Stimulated activated CD4-positive, alpha-beta T cell treated with anti-CD3 and anti-CD28 coated beads, Interleukin-4, amount 100 ng/mL, for 1 hour (primary cell): ENCODE data around the gene KIF2C.
"Not testable (repeated sequence)": the region's sequence is repeated elsewhere in the genome, so short reads cannot be mapped to it uniquely, and the experiment has no call there.

Source experiments
- DNase-seq: peaks from one replicate; pipeline ENCODE4 v3.0.0-alpha.2; 2020

Gene KIF2C

GRCh38 chr1:44776730-44777068 lies 37.1 kb downstream of the KIF2C start:
- no peak for DNase-seq

GRCh38 chr1:44777547-44777946 lies 37.9 kb downstream of the KIF2C start:
- DNase-seq = no peak

GRCh38 chr1:44777969-44778635 lies 38.5 kb downstream of the KIF2C start:
- DNase-seq = no peak

DNA sequence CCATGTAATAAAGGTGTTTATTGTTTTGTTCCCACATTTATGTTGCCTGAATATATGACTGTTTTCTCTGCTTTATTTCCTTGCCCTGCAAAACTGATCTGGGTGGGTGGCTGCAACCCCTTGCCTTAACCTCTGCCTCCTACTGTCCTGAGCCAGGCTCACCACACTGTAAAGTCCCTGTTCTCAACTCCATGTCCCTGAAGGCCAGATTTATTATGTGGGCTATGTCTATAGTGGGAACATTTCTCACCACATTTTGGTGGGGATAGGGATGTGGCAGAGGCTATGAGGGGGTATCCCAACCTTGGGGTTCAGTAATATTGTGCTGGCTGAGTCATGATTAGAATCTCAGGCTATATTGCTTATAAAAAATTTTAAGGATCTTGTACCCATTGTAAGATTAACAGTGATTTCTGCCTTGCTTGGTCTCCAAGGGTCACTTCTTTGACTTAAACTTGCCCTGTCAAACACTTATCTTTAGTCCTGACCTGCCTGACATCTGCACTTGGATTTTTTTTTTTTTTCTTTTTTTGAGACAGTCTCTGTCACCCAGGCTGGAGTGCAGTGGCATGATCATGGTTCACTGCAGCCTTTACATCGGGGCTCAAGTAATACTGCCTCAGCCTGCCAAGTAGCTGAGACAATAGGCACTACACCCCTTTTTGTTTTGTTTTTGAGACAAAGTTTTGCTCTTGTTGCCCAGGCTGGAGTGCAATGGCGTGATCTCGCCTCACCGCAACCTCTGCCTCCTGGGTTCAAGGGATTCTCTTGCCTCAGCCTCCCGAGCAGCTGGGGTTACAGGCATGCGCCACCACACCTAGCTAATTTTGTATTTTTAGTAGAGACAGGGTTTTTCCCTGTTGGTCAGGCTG lies 39.3 kb downstream of the KIF2C start:
- no peak for DNase-seq

DNA sequence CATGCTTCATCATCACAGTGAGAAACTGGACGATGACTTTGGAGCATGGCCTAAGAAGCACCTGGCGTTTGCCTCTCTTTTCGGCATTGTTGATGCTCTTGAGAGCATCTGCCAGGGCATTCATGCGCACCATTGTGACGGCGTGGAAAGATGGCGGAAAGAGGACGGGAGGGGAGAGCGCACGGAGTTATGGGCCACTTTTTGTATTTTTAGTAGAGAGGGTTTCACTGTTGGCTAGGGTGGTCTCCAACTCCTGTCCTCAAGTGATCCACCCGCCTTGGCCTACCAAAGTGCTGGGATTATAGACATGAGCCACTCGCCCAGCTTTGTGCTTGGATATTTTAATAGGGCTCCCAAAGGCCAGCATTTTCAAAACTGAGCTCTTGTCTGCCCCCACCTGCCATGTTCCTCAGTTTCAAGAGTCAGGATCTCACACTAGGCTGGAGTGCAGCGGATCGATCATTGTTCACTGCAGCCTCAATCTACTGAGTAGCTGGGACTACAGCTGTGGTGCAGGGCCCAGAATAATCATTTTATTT lies 41.0 kb downstream of the KIF2C start:
- DNase-seq = no peak

GRCh38 chr1:44783697-44784093 lies 44.1 kb downstream of the KIF2C start:
- no peak for DNase-seq

DNA sequence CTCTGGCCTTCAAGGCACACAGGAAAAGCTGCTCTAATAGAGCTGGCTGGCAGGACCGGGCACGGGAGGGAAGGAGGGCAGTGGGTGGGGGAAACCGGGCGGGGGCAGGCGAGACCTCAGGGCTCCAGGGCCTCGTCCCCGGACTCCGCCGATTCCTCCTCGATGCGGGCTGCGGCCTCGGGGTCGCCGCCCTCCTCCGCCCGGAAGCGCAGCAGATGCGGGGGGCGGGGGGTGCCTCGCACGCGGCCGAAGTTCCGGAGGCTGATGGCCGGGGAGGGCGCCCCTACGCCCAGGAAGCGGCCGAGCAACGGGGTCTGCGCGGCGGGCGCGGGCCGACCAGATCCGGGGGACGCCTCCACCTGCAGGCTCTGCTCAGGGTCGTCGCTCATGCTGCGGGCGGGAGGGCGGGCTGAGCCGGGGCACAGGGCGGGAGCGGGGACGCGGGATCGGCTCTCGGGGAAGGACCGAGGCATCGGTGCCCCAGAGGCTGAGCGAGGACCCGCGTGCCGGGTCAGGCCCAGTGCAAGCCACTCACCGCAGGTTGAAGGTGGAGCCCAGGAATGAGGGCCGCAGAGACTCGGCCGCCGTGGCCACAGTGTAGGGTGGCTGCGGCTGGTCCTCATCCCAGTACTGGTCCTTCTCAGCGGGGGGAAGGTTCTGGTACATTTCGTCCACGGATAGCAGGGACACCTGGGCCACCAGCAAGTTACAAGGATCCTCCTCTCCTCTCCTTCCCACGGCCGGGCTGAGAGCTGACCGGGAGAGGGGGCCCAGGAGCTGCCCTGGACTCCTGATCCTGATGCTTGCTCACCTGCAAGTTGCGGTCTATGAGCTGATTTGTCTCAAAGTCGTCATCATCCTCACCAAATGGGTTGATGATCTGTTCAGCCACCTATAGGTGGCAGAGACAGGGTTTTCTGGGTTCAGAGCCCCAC lies 44.7 kb downstream of the KIF2C start:
- peak; percentile 42 for DNase-seq

- DNase-seq = no peak
Observed at GRCh38 chr1:44785029-44785380, 45.4 kb downstream of the KIF2C start.

DNA sequence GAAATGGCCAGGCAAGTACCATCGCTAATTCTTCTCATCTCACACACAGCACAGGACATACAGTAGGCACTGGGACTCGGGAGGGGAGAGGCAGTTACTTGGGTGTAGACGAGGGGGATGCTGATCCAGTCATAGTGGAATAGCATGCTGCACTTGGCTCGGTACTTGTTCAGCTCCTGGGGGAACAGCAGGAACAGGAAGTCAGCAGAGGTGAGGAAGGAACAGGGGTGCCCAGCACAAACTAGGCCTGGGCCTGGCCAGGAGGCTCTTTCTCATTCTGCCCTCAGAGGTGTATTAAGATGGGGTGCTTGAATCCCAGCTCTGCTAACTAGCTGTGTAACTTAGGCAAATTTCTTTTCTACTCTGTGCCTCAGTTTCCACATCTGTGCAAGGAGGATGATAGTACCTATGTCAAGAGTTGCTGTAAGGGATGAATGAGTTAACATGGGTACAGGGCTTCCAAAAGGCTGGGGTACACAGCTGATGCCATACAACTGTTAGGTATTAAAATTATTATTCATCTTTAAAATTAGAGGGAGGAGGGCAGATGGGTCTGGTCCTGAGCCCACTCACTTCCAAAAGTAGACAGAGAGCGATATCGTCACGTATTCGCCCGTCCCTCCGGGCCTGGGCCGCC lies 46.0 kb downstream of the KIF2C start:
- no peak for DNase-seq

DNA sequence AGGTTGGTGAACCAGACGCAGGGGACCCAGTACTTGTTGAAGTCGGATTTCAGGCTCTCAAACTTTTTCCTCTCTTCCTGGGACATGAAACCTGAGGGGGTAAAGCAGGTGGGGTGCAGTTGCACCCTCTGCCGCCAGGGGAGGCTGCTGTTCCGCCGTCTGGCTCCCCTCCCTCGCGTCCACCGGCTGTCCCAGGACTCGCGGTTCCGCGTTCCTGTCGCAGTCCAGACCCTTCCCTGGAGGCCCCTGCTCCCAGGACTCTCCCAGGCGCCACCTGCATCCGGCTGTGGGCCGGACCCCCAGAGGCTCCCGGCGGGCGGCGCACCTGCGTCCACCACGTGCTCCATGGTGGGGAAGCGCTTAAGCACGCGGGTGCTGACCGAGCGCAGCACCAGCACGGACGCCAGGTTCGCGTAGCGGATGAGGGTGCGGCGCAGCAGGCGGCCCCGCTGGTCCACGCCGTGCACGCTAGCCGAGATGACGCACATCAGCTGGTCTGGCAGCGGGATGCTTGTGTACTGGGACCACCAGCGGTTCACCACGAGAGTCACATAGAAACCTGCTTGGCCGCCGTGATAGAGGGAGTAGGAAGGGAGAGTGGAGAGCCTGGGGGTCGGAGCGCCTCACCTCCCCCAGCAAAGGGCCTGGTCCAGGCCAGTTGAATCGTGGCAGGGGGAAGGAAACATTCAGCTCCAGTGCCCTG lies 46.7 kb downstream of the KIF2C start:
- peak; percentile 81 for DNase-seq

- DNase-seq = no peak
Observed at GRCh38 chr1:44786841-44787426, 47.3 kb downstream of the KIF2C start.

DNA sequence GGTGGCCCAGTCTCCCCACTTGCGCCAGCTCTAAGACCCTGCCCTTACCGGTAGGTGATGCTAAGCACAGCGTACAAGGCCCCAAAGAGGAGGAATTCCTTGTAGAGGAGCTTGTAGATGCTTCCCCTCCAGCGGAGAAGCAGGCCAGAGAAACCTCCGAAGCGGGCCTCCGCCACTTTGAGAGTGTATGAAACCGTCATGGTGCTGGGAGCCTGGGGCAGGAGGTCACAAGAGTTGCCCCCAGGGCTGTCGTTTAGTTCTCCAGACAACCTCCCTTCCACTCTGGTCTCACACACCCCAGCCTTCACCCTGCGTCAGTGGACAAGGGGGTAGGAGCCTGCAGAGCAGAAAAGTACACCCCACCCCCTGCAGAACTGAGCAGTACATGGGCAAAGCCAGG lies 47.9 kb downstream of the KIF2C start:
- no peak for DNase-seq

GRCh38 chr1:44788120-44788860 lies 48.7 kb downstream of the KIF2C start, which contains the start of gene BEST4:
BEST4 (minus strand) TSS chr1:44788170; CDS start chr1:44787705, 465 bp downstream.
- no peak for DNase-seq

- no peak for DNase-seq
Observed at GRCh38 chr1:44790968-44791801, 51.5 kb downstream of the KIF2C start.

DNA sequence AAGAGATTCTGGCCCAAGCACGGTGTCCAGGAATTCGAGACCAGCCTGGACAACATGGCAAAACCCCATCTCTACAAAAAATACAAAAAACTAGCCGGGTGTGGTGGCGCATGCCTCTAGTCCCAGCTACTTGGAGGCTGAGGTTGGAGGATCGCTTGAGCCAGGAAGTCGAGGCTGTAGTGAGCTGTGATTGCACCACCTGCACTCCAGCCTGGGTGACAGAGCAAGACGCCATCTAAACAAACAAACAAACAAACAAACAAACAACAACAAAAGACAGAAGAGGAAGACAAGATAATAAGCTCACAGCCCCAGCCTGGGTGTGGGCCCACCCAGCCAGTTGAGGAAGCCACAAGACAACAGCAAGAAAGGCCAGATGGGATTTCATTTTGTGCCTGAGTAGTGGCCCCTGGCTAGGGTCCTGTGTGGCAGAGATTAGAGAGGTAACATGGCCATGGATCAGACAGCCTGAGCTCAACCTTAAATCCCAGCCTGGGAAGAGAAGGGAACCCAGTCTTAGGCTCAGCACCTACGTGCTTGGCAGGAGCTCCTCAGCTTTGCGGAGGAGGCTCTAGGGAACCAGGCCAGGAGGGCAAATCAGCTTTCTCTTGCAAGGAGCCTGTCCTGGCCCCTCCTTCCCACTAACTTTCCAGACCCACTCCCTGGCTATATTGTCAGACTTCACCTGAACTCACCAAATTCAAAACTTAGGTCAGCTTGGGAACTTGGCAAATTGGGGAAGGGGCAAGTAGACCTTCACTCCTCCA lies 53.3 kb downstream of the KIF2C start:
- DNase-seq = no peak

DNA sequence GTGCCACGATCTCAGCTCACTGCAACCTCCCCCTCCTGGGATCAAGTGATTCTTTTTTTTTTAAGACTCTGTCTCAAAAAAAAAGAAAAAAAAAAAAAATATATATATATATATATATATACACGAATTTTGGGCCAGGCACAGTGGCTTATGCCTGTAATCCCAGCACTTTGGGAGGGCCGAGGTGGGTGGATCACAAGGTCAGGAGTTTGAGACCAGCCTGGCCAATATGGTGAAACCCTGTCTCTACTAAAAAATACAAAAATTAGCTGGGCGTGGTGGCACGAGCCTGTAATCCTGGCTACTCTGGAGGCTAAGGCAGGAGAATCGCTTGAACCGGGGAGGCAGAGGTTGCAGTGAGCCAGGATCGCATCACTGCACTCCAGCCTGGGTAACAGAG lies 58.2 kb downstream of the KIF2C start:
- not testable (repeated sequence) for DNase-seq

GRCh38 chr1:44798481-44799365 lies 59.1 kb downstream of the KIF2C start:
- peak; percentile 3 for DNase-seq
